Upper lobe of left lung (tissue), 4 donors: ENCODE results near the gene CDHR3.

Experiments used
- CTCF ChIP-seq, 6 experiments: fragments of 450-650 bp in 4 of 6; fragments of 200-600 bp in 2 of 6; sonication (generic) in 2 of 6; IDR thresholded peaks; one replicate each; pipeline ENCODE4 v1.5.1; 2016 to 2019; ENCODE audit warnings: antibody characterized with exemption in 6 of 6
- EP300 ChIP-seq, 4 donors: sonication (generic); formaldehyde crosslinking; IDR thresholded peaks; one replicate each; pipeline ENCODE4 v1.5.1; 2017; ENCODE audit warnings: antibody characterized with exemption in 4 of 4, control low read depth in 2 of 4

- TF ChIP-seq CTCF (IDR thresholded peaks at IDR 0.05) (no peak), EP300 (IDR thresholded peaks at IDR 0.05) (no peak)
Observed at GRCh38 chr7:105982388-105982787, 19.3 kb downstream of the CDHR3 start.
